Thyroid gland (tissue), 4 donors: Measurements from ENCODE around the gene ARHGAP35.

ENCODE experiments used
- POLR2A ChIP-seq, 2 donors: fragments of 450-650 bp; IDR thresholded peaks; one replicate each; pipeline ENCODE4 v1.6.1; 2017; ENCODE audit warnings: antibody characterized with exemption in 2 of 2, mild to moderate bottlenecking in 2 of 2, moderate library complexity in 1 of 2
- TF ChIP-seq, protein P1 (sequence below), 6 experiments: fragments of 200-600 bp in 3 of 6; fragments of 450-650 bp in 3 of 6; sonication (generic) in 3 of 6; IDR thresholded peaks; one replicate each; pipeline ENCODE4 v1.5.1; 2016 to 2019; ENCODE audit warnings: antibody characterized with exemption in 6 of 6, mild to moderate bottlenecking in 2 of 6, inconsistent platforms in 1 of 6, moderate library complexity in 1 of 6

DNA sequence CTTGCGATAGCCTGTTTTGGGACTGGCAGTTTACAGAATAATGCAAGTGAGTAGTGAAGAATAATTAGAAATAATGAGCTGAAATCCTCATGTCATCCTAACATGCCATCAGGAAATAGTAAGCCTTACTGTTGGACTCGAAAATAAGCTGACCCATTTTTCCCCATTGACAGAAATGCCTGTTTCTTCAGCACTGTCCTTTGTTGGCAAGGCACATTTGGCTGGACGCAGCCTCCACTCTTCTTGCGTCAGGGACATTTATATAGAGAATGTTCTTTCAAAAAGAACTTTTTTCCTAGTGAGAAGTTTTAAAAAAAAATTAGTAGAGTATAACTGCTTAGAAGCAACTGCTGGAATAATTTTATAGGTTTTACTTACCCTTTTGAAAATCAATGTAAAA, 47.1 kb downstream of the ARHGAP35 start:
- TF ChIP-seq, protein P1, sequence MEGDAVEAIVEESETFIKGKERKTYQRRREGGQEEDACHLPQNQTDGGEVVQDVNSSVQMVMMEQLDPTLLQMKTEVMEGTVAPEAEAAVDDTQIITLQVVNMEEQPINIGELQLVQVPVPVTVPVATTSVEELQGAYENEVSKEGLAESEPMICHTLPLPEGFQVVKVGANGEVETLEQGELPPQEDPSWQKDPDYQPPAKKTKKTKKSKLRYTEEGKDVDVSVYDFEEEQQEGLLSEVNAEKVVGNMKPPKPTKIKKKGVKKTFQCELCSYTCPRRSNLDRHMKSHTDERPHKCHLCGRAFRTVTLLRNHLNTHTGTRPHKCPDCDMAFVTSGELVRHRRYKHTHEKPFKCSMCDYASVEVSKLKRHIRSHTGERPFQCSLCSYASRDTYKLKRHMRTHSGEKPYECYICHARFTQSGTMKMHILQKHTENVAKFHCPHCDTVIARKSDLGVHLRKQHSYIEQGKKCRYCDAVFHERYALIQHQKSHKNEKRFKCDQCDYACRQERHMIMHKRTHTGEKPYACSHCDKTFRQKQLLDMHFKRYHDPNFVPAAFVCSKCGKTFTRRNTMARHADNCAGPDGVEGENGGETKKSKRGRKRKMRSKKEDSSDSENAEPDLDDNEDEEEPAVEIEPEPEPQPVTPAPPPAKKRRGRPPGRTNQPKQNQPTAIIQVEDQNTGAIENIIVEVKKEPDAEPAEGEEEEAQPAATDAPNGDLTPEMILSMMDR (IDR thresholded peaks at IDR 0.05) = no peak
- TF ChIP-seq POLR2A (IDR thresholded peaks at IDR 0.05) = no peak
